ENCODE data around the gene PSENEN. TPM values are rescaled to one million over a fixed set of nuclear protein-coding genes. Genes with fewer than 3 reads are reported as not detected.

Gene PSENEN
- total and polyA plus RNA-seq, 9 of the 15 experiments (the other 6 are each of a cell fraction or from before 2014, with no cell fraction given): 34.5 to 299 (median 61.1) TPM

DNA sequence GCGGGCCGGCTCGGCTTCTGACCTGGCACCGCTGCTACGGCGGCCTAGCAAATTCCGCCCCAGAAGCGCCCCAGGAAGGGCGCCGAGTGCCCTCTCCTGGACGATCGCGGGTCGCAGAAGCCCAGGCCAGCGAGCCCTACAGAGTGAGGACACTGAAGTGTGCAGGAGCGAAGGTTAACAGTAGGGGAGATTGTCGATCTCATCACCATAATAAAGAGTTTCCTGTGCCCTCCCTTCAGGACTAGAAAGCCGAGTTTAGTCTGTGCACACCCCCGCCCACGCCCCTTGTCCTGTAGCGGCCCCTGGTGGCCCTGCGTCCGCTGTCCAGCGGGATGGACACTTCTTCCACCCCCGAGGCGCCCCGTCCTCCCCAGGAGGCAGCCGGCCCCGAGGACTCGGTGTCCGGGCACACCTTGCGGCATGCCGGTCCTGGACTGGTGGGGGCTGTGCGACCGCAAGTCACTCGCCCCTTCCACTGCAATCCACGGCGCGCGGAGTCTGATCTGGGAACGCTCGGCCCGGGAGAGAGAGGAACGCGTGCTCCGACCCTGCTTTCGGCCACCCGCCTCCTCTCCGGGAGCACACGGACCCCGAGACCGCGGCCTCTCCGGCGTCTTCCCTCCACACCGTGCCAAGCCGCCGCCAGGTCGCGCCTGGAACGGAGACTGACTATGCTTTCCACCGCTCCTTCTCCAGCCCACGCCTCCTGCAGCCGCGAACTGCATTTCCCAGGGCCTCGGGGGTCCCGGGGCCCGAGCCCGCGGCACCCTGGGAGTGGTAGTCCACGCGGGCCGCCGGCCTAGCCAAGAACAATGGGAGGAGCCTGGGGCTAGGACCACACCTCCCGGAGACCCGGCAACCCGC lies 28.4 kb upstream of the PSENEN start (continued):
- TF ChIP-seq, protein P1, sequence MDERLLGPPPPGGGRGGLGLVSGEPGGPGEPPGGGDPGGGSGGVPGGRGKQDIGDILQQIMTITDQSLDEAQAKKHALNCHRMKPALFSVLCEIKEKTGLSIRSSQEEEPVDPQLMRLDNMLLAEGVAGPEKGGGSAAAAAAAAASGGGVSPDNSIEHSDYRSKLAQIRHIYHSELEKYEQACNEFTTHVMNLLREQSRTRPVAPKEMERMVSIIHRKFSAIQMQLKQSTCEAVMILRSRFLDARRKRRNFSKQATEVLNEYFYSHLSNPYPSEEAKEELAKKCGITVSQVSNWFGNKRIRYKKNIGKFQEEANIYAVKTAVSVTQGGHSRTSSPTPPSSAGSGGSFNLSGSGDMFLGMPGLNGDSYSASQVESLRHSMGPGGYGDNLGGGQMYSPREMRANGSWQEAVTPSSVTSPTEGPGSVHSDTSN (CRISPR knock-in tag; IDR thresholded peaks at IDR 0.05; ENCODE audit: low read depth): no peak
- TF ChIP-seq, protein P1 (tag; conservative IDR thresholded peaks at IDR 0.05; ENCODE audit: low read depth): no peak
- no peak for TF ChIP-seq ATF1 (CRISPR knock-in tag; IDR thresholded peaks at IDR 0.05)
- no peak; the same call in none of the 2 replicates for TF ChIP-seq ATF1 (tag; IDR thresholded peaks at IDR 0.05)
- TF ChIP-seq, protein P2, sequence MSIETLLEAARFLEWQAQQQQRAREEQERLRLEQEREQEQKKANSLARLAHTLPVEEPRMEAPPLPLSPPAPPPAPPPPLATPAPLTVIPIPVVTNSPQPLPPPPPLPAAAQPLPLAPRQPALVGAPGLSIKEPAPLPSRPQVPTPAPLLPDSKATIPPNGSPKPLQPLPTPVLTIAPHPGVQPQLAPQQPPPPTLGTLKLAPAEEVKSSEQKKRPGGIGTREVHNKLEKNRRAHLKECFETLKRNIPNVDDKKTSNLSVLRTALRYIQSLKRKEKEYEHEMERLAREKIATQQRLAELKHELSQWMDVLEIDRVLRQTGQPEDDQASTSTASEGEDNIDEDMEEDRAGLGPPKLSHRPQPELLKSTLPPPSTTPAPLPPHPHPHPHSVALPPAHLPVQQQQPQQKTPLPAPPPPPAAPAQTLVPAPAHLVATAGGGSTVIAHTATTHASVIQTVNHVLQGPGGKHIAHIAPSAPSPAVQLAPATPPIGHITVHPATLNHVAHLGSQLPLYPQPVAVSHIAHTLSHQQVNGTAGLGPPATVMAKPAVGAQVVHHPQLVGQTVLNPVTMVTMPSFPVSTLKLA (conservative IDR thresholded peaks at IDR 0.05): peak; percentile 80 to 88
- TF ChIP-seq, protein P3, sequence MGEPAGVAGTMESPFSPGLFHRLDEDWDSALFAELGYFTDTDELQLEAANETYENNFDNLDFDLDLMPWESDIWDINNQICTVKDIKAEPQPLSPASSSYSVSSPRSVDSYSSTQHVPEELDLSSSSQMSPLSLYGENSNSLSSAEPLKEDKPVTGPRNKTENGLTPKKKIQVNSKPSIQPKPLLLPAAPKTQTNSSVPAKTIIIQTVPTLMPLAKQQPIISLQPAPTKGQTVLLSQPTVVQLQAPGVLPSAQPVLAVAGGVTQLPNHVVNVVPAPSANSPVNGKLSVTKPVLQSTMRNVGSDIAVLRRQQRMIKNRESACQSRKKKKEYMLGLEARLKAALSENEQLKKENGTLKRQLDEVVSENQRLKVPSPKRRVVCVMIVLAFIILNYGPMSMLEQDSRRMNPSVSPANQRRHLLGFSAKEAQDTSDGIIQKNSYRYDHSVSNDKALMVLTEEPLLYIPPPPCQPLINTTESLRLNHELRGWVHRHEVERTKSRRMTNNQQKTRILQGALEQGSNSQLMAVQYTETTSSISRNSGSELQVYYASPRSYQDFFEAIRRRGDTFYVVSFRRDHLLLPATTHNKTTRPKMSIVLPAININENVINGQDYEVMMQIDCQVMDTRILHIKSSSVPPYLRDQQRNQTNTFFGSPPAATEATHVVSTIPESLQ (CRISPR knock-in tag; IDR thresholded peaks at IDR 0.05): 0 out of 2 replicates have a peak, but pooled peaks have one; percentile 19
- peak; percentile 71; the same call in 1 of the 2 replicates for TF ChIP-seq SAFB (IDR thresholded peaks at IDR 0.05; ENCODE audit: borderline replicate concordance, low read depth, low read length)
- no peak for TF ChIP-seq KAT2B (IDR thresholded peaks at IDR 0.05; ENCODE audit: low read depth, low read length)
- TF ChIP-seq, protein P4, sequence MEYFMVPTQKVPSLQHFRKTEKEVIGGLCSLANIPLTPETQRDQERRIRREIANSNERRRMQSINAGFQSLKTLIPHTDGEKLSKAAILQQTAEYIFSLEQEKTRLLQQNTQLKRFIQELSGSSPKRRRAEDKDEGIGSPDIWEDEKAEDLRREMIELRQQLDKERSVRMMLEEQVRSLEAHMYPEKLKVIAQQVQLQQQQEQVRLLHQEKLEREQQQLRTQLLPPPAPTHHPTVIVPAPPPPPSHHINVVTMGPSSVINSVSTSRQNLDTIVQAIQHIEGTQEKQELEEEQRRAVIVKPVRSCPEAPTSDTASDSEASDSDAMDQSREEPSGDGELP (CRISPR knock-in tag; IDR thresholded peaks at IDR 0.05; ENCODE audit: borderline replicate concordance): peak; percentile 68; the same call in 1 of the 2 replicates
- TF ChIP-seq LARP7 (IDR thresholded peaks at IDR 0.05): no peak
- TF ChIP-seq RFX7 (CRISPR knock-in tag; IDR thresholded peaks at IDR 0.05): no peak
- TF ChIP-seq XRCC5 (IDR thresholded peaks at IDR 0.05; ENCODE audit: low read depth, low read length): peak; percentile 75; the same call in 1 of the 2 replicates
- TF ChIP-seq ZNF41 (CRISPR knock-in tag; conservative IDR thresholded peaks at IDR 0.05): no peak
- TF ChIP-seq KLF6 (CRISPR knock-in tag; IDR thresholded peaks at IDR 0.05; ENCODE audit: borderline replicate concordance): no peak; the same call in 1 of the 2 replicates
- no peak for TF ChIP-seq PCBP2 (IDR thresholded peaks at IDR 0.05; ENCODE audit: low read depth, low read length, poor library complexity, severe bottlenecking)
- no peak for TF ChIP-seq NFYB (IDR thresholded peaks at IDR 0.05; ENCODE audit: extremely low read depth, insufficient read length)
- no peak for TF ChIP-seq EP300 (IDR thresholded peaks at IDR 0.05; ENCODE audit: low read length)
- no peak for TF ChIP-seq ZNF23 (CRISPR knock-in tag; IDR thresholded peaks at IDR 0.05)
- TF ChIP-seq, protein P5, sequence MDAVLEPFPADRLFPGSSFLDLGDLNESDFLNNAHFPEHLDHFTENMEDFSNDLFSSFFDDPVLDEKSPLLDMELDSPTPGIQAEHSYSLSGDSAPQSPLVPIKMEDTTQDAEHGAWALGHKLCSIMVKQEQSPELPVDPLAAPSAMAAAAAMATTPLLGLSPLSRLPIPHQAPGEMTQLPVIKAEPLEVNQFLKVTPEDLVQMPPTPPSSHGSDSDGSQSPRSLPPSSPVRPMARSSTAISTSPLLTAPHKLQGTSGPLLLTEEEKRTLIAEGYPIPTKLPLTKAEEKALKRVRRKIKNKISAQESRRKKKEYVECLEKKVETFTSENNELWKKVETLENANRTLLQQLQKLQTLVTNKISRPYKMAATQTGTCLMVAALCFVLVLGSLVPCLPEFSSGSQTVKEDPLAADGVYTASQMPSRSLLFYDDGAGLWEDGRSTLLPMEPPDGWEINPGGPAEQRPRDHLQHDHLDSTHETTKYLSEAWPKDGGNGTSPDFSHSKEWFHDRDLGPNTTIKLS (IDR thresholded peaks at IDR 0.05; ENCODE audit: borderline replicate concordance, low read depth): peak; percentile 95
